Upper lobe of right lung (tissue), 1 donor: ENCODE measurements around the gene GRIK2. TPM values are rescaled to one million over a fixed set of nuclear protein-coding genes. Genes with fewer than 3 reads are reported as not detected.

ENCODE experiments used
- ATAC-seq: fragments of 200-7000 bp; cut with Tn5 transposase; one replicate; pipeline ENCODE4 v1.9.1; 2020; ENCODE audit warnings: mild to moderate bottlenecking, moderate library complexity
- DNase-seq: peaks from one replicate; pipeline ENCODE4 v3.0.0-alpha.2; 2020
- H3K27ac ChIP-seq: fragments of 200-600 bp; one replicate; pipeline ENCODE4 v1.8.0; 2022
- H3K27me3 ChIP-seq: fragments of 200-600 bp; one replicate; pipeline ENCODE4 v1.8.0; 2022; ENCODE audit warnings: mild to moderate bottlenecking
- H3K36me3 ChIP-seq: fragments of 200-600 bp; one replicate; pipeline ENCODE4 v1.8.0; 2022
- H3K4me1 ChIP-seq: fragments of 200-600 bp; one replicate; pipeline ENCODE4 v1.8.0; 2022
- H3K4me3 ChIP-seq: fragments of 200-600 bp; one replicate; pipeline ENCODE4 v1.8.0; 2022; ENCODE audit warnings: mild to moderate bottlenecking
- H3K9me3 ChIP-seq: fragments of 200-600 bp; one replicate; pipeline ENCODE4 v1.8.0; 2022
- CTCF ChIP-seq: fragments of 200-600 bp; IDR thresholded peaks from one replicate; pipeline ENCODE4 v1.8.0; 2022; ENCODE audit warnings: antibody characterized with exemption
- intact Hi-C: fragments of 100-400 bp; cut with DNase I; formaldehyde crosslinking; loops from one replicate; pipeline ENCODE4 v1.11.0; 2022
- total RNA-seq: library from RNA; stranded (reverse); fragmentation: NEBNext Ultra II Directional; extraction: Animal tissue kit (Norgen Biotek cat#: 25700); gene quantifications from one replicate; pipeline ENCODE4 v1.2.1, GENCODE V29; 2021
- donor health status: DM: no; HTN: yes; CAD: no; lungs with severe emphysema.

GRIK2 gene
- total RNA-seq, 1 donor from 2014 or later: 0.38 TPM

DNA sequence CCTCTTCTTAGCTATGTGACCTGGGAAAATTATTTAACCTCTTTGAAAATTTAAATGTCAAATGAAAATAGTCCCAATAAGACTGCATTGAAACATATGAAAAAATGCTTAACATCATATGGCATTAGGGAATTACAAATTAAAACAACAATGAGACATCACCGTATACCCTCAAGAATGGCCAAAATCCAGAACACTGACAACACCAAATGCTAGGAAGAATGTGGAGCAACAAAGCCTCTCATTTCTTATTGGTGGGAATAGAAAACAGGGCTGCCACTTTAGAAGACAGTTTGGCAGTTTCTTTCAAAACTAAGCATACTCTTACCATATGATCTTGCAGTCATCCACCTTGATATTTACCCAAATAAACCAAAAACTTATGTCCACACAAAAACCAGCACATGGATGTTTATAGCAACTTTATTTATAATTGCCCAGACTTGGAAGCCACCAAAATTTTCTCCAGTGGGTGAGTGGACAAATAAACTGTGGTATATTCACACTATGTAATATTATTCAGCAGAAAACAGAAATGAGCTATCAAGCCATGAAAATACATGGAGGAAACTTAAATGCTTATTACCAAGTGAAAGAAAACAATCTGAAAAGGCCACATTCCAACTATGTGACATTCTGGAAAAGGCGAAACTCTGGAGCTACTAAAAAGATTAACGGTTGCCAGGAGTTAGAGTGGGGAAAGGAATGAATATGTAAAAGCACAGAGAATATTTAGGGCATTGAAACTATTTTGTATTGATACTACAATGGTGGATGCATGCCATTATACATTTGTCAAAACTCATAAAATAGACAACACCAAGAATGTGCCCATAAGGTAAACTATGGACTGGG lies 459.9 kb downstream of the GRIK2 start:
- DNase-seq (no peak), ATAC-seq (no peak)
- no peak for TF ChIP-seq CTCF
- Histone ChIP-seq H3K36me3 (no peaks in the 10 kb centered on the region), H3K27ac (no peak overlapping the region), H3K4me3 (no peak overlapping the region), H3K4me1 (no peaks in the 10 kb centered on the region), H3K9me3 (no peaks in the 10 kb centered on the region), H3K27me3 (no peaks in the 10 kb centered on the region)
- intact Hi-C loops: no loop called here

DNA sequence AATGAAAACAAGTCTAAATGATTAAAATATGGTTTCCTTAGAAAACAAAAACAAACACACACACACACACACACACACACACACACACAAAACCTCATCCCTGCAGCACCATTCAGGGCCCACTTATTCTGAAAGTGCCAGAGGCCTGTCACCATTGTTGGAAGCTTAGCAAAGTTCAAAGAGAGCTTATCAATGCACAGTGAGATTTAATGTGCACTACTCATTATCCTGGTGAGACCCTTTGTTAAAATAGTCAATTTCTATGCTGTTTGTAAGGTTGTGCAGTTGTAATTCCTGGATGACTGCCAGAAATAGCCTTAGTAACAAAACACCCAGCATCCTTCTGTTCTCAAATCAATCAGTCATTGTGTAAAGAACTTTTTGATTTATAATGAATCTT lies 482.9 kb downstream of the GRIK2 start:
- ATAC-seq (no peak), DNase-seq (no peak)
- Histone ChIP-seq H3K4me1 (no peaks in the 10 kb centered on the region), H3K4me3 (no peak overlapping the region), H3K9me3 (no peaks in the 10 kb centered on the region), H3K27me3 (no peaks in the 10 kb centered on the region), H3K36me3 (no peaks in the 10 kb centered on the region), H3K27ac (no peak overlapping the region)
- no peak for TF ChIP-seq CTCF
- intact Hi-C loops: no loop called here

DNA sequence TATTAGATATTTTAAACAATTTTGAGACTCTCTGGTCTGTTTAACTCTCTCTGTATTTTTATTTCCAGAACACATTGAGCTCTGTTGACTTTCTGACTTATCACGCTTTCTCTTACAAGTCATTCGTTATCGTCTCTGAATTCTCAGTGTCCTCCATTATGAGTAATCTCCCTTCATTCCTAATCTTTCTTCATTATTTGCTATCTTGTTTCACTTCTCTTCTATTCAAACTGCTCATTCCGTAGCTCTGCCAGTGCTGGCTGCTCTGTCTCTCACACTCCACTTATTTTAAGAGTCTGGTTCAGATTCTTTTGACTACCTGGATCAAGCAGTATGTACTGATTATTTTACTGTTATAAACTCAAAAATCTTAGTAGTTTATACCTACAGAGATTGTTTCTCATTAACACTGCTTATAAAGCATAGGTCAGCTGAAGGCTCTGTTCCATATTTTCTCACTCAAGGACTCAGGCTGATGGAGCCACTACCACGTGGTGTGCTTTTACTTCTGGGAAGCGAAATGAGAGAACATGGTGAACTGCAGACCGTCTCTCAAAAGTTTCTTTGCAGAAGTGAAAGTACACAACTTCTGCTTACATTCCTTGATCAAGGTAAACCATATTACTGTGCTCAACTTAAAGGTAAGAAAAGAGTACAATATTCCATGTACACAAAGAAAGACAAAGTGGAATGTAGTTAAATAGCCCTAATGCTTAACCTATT lies 485.2 kb downstream of the GRIK2 start:
- no peak for DNase-seq
- H3K4me1 ChIP-seq: no peaks in the 10 kb centered on the region
- intact Hi-C loops: no loop called here

GRCh38 chr6:101879782-101880181 lies 486.3 kb downstream of the GRIK2 start:
- DNase-seq: no peak
- H3K4me1 ChIP-seq: no peaks in the 10 kb centered on the region
- intact Hi-C loops: no loop called here
- H3K36me3 ChIP-seq: no peaks in the 10 kb centered on the region
- H3K4me3 ChIP-seq: no peak overlapping the region
- no peak overlapping the region for H3K27ac ChIP-seq
- H3K9me3 ChIP-seq: no peaks in the 10 kb centered on the region
- no peak for TF ChIP-seq CTCF
- ATAC-seq: no peak
- H3K27me3 ChIP-seq: no peaks in the 10 kb centered on the region

More for the DNA sequence above, 485.2 kb downstream of the GRIK2 start:
- ATAC-seq: no peak
- Histone ChIP-seq H3K27me3 (no peaks in the 10 kb centered on the region), H3K36me3 (no peaks in the 10 kb centered on the region), H3K4me3 (no peak overlapping the region), H3K9me3 (no peaks in the 10 kb centered on the region), H3K27ac (no peak overlapping the region)
- TF ChIP-seq CTCF: no peak

GRCh38 chr6:101883505-101883904 lies 490.0 kb downstream of the GRIK2 start:
- ATAC-seq: no peak
- DNase-seq: no peak
- Histone ChIP-seq H3K9me3 (no peaks in the 10 kb centered on the region), H3K27me3 (no peaks in the 10 kb centered on the region), H3K4me3 (no peak overlapping the region), H3K4me1 (no peaks in the 10 kb centered on the region), H3K27ac (no peak overlapping the region), H3K36me3 (no peaks in the 10 kb centered on the region)
- intact Hi-C loops: no loop called here
- TF ChIP-seq CTCF: no peak
